ENCODE data around the gene UNC119B.

- no peak for TF ChIP-seq CTCF (IDR thresholded peaks at IDR 0.05)
- no peak for TF ChIP-seq POLR2A (IDR thresholded peaks at IDR 0.05)
Measured at GRCh38 chr12:120771097-120771496, 60.8 kb downstream of the UNC119B start.
